ENCODE results near the gene PLPP4.

GRCh38 chr10:120607710-120608703 lies 151.0 kb downstream of the PLPP4 start:
- TF ChIP-seq SIN3A (IDR thresholded peaks at IDR 0.05; ENCODE audit: borderline replicate concordance, insufficient read depth, low read length) (no peak), POLR2AphosphoS5 (IDR thresholded peaks at IDR 0.05; ENCODE audit: low read depth, low read length) (no peak), REST (IDR thresholded peaks at IDR 0.05; ENCODE audit: insufficient read depth in 1 of 2, low read depth in 2 of 2, low read length in 2 of 2) (no peak), TAF1 (IDR thresholded peaks at IDR 0.05; ENCODE audit: borderline replicate concordance, insufficient read depth, low read length) (no peak)

Data from PFSK-1 (cell line).